Breast epithelium (tissue), 4 donors: ENCODE results near the gene ZNF793. TPM values are rescaled to one million over a fixed set of nuclear protein-coding genes. Genes with fewer than 3 reads are reported as not detected.

Experiments
- DNase-seq, 2 donors: peaks; one replicate each; pipeline ENCODE4 v3.0.0-alpha.2; 2019; ENCODE audit warnings: low spot score in 2 of 2
- H3K27ac ChIP-seq, 2 donors: fragments of 200-600 bp; sonication (generic) in 1 of 2; one replicate each; pipeline ENCODE4 v1.5.1; 2016 to 2019; ENCODE audit warnings: mild to moderate bottlenecking in 1 of 2
- H3K27me3 ChIP-seq, 2 donors: fragments of 200-600 bp; sonication (generic) in 1 of 2; one replicate each; pipeline versions ENCODE4 v1.5.1 to v1.6.0; 2017 to 2019; ENCODE audit warnings: control low read depth in 1 of 2, mild to moderate bottlenecking in 1 of 2
- H3K36me3 ChIP-seq: fragments of 200-600 bp; one replicate; pipeline ENCODE4 v1.5.1; 2019
- H3K4me1 ChIP-seq, 2 donors: fragments of 200-600 bp; sonication (generic); one replicate each; pipeline ENCODE4 v1.5.1; 2016 to 2019; ENCODE audit warnings: control low read depth in 1 of 2
- H3K4me3 ChIP-seq, 3 donors: fragments of 200-600 bp; sonication (generic); 1 replicate in 2 of 3; 2 replicates in 1 of 3; pipeline ENCODE4 v1.5.1; 2016 to 2019; ENCODE audit warnings: mild to moderate bottlenecking in 3 of 3, moderate library complexity in 2 of 3
- H3K9me3 ChIP-seq, 2 donors: fragments of 200-600 bp; sonication (generic) in 1 of 2; one replicate each; pipeline ENCODE4 v1.5.1; 2016 to 2019; ENCODE audit warnings: control low read depth in 1 of 2
- CTCF ChIP-seq, 3 donors: fragments of 450-650 bp; IDR thresholded peaks; one replicate each; pipeline ENCODE4 v1.5.1; 2016 to 2017; ENCODE audit warnings: antibody characterized with exemption in 3 of 3, mild to moderate bottlenecking in 3 of 3, moderate library complexity in 3 of 3
- POLR2A ChIP-seq: fragments of 450-650 bp; IDR thresholded peaks from one replicate; pipeline ENCODE4 v1.6.1; 2016; ENCODE audit warnings: antibody characterized with exemption, mild to moderate bottlenecking, moderate library complexity
- POLR2AphosphoS5 ChIP-seq, 3 donors: sonication (generic); formaldehyde crosslinking; IDR thresholded peaks; one replicate each; pipeline ENCODE4 v1.6.1; 2017; ENCODE audit warnings: antibody characterized with exemption in 3 of 3
- intact Hi-C: fragments of 100-400 bp; cut with DNase I; formaldehyde crosslinking; loops from one replicate; pipeline ENCODE4 v1.15.1; 2023; ENCODE audit warnings: low total_unique reads
- total RNA-seq, 3 donors: library from RNA; depleted of rRNA; stranded (reverse); fragments of >200 nt; gene quantifications; one replicate each; pipeline ENCODE4 v1.1.0, GENCODE V29; 2016

The ZNF793 gene
- total RNA-seq, 3 donors from 2014 or later = 1.3 to 10.2 (median 7.2) TPM

DNA sequence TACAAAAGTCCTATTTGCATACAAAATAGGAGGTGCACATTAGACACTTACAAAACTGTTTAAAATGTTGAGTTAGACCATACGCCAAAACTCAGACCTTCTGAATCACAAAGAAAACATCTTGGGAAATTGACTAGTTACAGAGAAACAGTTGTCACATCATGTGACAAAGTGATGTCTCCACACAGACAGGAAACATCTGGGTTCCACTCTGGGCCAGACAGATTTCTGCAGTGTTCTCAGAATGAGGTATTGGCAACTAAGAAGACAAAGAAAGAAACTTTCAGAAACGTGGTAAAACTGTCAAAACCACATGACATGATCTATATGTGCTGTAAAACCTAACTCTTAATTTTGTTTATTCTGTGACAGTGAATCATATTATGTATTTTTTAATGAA, 6.7 kb downstream of the ZNF793 start:
- H3K27me3 ChIP-seq = no peaks in the 10 kb centered on the region
- H3K4me3 ChIP-seq = no peak overlapping the region
- TF ChIP-seq POLR2AphosphoS5 (IDR thresholded peaks at IDR 0.05) (no peak), POLR2A (no peak), CTCF (IDR thresholded peaks at IDR 0.05) (no peak)
- no peak for DNase-seq
- no peak overlapping the region for H3K27ac ChIP-seq
- peaks cover 10% of the 10 kb centered on the region for H3K36me3 ChIP-seq
- peaks cover 28 to 34% of the 10 kb centered on the region in 2 donors for H3K9me3 ChIP-seq
- H3K4me1 ChIP-seq = no peaks in the 10 kb centered on the region
- intact Hi-C loops = loop anchor here (10.0 kb wide), 1 partner anchor 1639 kb away; no protein-coding TSS in a partner anchor

DNA sequence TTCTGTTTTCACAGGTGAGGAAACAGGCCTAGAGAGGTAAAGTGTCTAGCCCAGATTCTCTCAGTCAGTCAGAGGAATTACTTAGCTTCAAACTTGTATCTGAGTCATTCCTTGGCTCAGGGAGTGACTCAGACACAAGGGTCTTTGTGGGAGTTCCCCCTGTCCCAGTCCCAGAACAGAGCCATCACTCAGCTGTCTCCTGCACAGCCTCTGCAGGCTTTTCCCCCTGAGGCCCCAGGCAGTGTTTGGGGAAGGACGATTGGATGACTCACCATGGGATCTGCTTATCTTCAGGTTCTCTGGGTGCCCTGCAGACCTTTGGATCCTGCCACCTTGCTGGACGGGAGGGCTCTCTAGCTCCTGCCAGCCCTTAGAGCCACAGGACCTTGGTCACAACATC, 13.2 kb downstream of the ZNF793 start:
- Histone ChIP-seq H3K36me3 (no peaks in the 10 kb centered on the region), H3K9me3 (peaks cover 58 to 79% of the 10 kb centered on the region in 2 donors)
- intact Hi-C loops = loop anchor here (10.0 kb wide), 1 partner anchor 1645 kb away; no protein-coding TSS in a partner anchor

DNA sequence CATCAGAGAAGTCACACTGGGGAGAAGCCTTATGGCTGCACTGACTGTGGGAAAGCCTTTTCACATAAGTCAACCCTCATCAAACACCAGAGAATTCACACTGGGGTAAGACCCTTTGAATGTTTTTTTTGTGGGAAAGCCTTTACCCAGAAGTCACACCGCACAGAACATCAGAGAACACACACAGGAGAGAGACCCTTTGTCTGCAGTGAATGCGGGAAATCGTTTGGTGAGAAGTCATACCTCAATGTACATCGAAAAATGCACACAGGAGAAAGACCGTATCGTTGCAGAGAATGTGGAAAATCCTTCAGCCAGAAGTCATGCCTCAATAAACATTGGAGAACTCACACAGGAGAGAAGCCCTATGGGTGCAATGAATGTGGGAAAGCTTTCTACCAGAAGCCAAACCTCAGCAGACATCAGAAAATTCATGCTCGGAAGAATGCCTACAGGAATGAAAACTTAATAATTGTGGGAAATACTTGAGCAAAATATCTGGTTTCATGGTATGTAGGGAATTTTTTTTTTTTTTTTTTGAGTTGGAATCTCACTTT, 30.7 kb downstream of the ZNF793 start:
- Histone ChIP-seq H3K27me3 (no peaks in the 10 kb centered on the region), H3K9me3 (peaks cover 0 to 80% of the 10 kb centered on the region in 2 donors), H3K27ac (no peak overlapping the region), H3K4me1 (no peaks in the 10 kb centered on the region), H3K4me3 (no peak overlapping the region), H3K36me3 (peaks cover 40% of the 10 kb centered on the region)
- intact Hi-C loops = no loop called here
- no peak for DNase-seq
- TF ChIP-seq CTCF (IDR thresholded peaks at IDR 0.05) = no peak
- TF ChIP-seq POLR2A = no peak
- TF ChIP-seq POLR2AphosphoS5 (IDR thresholded peaks at IDR 0.05) = no peak

More for the DNA sequence above, 13.2 kb downstream of the ZNF793 start:
- H3K27me3 ChIP-seq = no peaks in the 10 kb centered on the region
- H3K27ac ChIP-seq = no peak overlapping the region
- no peak overlapping the region for H3K4me3 ChIP-seq
- H3K4me1 ChIP-seq = no peaks in the 10 kb centered on the region
- no peak for DNase-seq
- TF ChIP-seq POLR2A (no peak), POLR2AphosphoS5 (IDR thresholded peaks at IDR 0.05) (no peak), CTCF (IDR thresholded peaks at IDR 0.05) (no peak)

- TF ChIP-seq POLR2AphosphoS5 (IDR thresholded peaks at IDR 0.05) = no peak
- TF ChIP-seq POLR2A = no peak
- TF ChIP-seq CTCF (IDR thresholded peaks at IDR 0.05) = no peak
- Histone ChIP-seq H3K27me3 (no peaks in the 10 kb centered on the region), H3K9me3 (peaks cover 0 to 87% of the 10 kb centered on the region in 2 donors), H3K4me1 (no peaks in the 10 kb centered on the region), H3K27ac (peak overlapping the region; percentile 19 to 55), H3K36me3 (no peaks in the 10 kb centered on the region), H3K4me3 (peak overlapping the region in 2 of 3 donors; percentile 42 to 52)
- no peak for DNase-seq
- intact Hi-C loops = no loop called here
Measured at GRCh38 chr19:37551129-37551993, 44.6 kb downstream of the ZNF793 start.

GRCh38 chr19:37563518-37563917, 56.8 kb downstream of the ZNF793 start:
- intact Hi-C loops = no loop called here
- H3K27me3 ChIP-seq = no peaks in the 10 kb centered on the region
- H3K27ac ChIP-seq = no peak overlapping the region
- TF ChIP-seq POLR2A (no peak), CTCF (IDR thresholded peaks at IDR 0.05) (no peak), POLR2AphosphoS5 (IDR thresholded peaks at IDR 0.05) (no peak)
- H3K4me1 ChIP-seq = no peaks in the 10 kb centered on the region
- peaks cover 0 to 95% of the 10 kb centered on the region in 2 donors for H3K9me3 ChIP-seq
- no peak for DNase-seq
- H3K4me3 ChIP-seq = no peak overlapping the region
- H3K36me3 ChIP-seq = peaks cover 4% of the 10 kb centered on the region
